VCaP (cell line): ENCODE data around the gene KCNK16.

Experiments used
- H3K27ac ChIP-seq: fragments of 450-650 bp; 2 replicates; pipeline ENCODE4 v1.5.1; 2017
- TF ChIP-seq, protein P1 (sequence below): fragments of 450-650 bp; conservative IDR thresholded peaks from 2 replicates; pipeline ENCODE4 v1.5.1; 2017; ENCODE audit warnings: mild to moderate bottlenecking, moderate library complexity

KCNK16 gene

DNA sequence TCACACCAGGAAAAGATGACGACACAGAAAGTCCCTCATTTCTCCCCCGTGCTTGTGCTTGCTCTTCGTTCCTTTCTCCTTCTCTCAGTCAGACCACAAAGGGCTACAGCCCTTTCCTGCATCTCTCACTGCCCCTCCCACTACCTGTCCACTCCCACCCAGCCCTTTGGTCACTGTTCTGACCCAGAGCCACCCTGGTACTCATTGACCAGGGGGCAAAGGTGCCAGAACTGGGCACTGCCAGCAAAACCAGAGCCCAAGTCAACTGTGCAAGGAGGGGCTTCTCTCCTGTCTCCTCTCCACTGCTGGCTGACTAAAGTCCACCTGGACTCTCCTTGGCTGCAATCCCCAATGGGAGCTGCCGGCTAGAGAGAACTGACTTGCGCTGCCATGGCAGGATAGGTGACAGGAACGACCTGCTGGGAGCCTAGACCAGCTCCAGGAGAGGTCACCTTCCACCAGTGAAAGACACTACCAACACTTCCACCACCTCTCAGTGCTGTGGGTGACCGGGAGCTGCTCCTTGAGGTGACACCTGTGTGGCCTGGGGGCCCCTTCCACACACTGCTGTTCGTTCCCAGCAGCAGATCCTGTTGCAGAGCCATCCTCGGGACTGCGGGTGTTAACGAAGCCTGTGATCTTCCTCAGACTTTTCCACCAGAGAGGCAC lies 41.1 kb downstream of the KCNK16 start:
- no peak overlapping the region for H3K27ac ChIP-seq
- TF ChIP-seq, protein P1, sequence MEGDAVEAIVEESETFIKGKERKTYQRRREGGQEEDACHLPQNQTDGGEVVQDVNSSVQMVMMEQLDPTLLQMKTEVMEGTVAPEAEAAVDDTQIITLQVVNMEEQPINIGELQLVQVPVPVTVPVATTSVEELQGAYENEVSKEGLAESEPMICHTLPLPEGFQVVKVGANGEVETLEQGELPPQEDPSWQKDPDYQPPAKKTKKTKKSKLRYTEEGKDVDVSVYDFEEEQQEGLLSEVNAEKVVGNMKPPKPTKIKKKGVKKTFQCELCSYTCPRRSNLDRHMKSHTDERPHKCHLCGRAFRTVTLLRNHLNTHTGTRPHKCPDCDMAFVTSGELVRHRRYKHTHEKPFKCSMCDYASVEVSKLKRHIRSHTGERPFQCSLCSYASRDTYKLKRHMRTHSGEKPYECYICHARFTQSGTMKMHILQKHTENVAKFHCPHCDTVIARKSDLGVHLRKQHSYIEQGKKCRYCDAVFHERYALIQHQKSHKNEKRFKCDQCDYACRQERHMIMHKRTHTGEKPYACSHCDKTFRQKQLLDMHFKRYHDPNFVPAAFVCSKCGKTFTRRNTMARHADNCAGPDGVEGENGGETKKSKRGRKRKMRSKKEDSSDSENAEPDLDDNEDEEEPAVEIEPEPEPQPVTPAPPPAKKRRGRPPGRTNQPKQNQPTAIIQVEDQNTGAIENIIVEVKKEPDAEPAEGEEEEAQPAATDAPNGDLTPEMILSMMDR: no peak

DNA sequence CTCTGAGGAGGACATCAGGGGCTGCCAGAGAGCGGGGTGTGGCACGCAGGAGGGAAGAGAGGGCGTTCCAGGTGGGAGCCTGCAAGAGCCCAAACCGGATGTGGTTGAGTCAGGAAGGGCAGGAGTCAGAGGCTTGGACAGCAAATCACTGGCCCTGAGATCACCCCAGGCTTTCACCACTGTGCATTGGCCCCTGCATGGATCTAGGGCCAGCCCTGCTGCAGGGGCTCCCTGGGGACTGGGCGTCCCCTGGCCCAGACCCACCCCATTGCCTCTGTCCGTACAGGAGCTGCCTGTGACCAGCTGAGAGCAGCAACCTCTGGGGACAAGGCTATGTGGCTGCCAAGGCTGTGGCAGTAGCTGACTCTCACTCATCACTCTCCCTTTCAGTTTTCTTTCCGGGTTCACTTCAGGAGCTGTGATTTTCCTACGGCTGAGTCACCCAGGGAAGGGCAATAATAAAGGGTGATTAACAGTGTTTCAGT lies 42.2 kb downstream of the KCNK16 start:
- H3K27ac ChIP-seq: no peak overlapping the region
- TF ChIP-seq, protein P1: no peak

DNA sequence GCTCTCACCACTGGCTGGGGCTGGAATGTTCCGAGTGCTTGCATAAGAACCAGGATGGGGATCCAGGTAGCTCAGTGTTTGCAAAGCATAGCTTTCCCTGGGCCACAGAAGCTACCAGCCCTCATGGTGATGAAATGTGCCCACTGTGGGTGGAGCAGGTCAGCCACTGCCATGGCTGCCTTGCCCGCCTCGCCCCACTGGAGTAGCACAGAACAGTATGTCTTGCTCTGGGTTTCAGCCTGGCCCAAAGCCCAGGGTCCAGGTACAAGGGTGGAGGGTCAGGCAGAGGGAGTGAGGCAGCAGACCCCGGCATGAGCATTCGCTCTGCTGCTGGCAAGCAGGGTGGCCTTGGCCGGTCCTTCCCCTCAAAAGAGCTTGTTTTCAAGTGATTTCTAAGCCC lies 43.0 kb downstream of the KCNK16 start:
- H3K27ac ChIP-seq: no peak overlapping the region
- TF ChIP-seq, protein P1: no peak

DNA sequence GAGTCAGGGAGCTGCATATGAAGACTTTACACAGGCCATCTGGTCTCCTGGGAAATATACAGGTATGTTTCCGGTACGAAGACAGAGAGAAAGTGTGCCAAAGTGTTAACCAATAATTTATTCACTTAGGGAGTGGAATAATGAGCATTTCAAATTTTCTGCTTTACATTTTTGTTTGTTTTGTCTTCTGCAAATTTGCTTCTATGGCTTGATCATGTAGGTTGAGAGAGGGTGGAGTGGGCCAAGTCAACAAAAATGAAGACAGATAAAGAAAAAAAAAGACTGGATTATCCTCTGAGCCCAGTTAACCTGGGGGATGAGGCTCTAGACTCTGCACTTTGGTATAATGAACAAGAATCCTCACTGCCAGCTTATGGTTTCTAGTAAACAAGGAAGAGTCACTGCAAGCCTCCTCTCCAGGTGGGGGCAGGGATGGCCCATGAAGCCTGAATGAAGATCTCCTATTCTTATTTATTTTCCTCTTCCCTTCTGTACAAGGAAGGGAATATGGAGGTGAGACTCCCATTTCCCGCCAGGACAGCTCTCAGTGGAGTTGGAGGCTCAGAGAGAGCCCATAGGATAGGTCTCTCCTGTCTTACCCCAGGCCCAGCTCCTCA lies 46.0 kb downstream of the KCNK16 start:
- TF ChIP-seq, protein P1: no peak
- H3K27ac ChIP-seq: no peak overlapping the region

DNA sequence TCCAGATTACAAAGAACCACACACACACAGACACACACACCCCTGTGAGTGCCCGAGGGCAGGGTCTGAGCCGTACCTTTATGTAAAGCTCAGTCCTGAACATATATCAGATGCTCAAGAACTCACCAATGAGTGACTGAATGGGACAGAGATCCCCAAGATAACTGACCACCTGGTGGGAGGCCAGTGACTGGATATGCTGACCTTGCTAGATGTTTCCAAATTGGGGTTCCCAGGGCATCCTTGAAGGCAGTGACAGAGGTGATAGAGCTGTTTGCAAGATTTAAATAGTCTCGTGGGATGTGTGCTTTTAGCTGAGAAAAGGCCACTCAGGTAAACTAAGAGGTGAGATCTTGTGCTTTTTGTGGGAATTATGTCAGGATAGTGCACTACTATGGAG lies 47.6 kb downstream of the KCNK16 start:
- H3K27ac ChIP-seq: no peak overlapping the region
- TF ChIP-seq, protein P1: no peak

DNA sequence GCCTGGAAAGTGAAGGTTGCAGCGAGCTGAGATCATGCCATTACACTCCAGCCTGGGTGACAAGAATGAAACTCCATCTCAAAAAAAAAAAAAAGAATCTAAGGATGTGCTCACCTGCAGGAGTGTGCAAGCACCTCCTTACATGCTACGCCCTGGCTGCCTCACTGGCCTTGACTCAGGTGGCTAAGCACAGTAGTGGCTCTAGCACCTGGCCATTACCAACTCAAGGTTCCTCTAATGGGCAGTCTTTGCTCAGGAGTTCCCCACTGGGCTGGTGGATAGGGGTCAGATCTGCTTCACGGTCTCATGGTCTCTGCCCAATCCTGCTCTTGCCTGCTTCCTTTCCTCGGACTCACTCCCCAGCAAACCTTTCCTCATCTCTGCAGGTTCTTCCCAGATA lies 48.0 kb downstream of the KCNK16 start:
- TF ChIP-seq, protein P1: no peak
- H3K27ac ChIP-seq: no peak overlapping the region

DNA sequence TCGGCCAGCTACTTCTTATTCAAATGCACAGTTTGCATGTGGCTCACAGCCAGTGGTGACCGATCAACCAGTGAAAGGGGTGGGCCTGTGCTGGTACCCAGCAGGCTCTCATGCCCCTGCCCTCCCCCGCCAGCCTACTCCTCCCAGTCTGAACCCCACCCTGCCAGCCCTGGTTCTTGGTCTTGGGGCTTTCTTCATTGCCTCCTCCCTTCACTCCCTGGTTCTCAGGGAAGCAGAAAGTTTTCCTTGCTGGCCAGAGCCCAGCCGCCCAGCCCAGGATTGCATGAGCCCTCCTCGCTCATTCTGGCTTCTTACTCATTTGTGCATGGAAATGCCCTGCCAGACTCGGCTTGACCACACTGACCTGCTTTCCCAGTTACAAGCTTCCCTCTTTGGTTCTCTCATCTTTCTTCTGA lies 49.1 kb downstream of the KCNK16 start:
- no peak overlapping the region for H3K27ac ChIP-seq
- TF ChIP-seq, protein P1: no peak
